Endothelial cell of umbilical vein (primary cell): Measurements from ENCODE around the gene GALNT9.

Experiments used
- EZH2 ChIP-seq: IDR thresholded peaks from 2 replicates; pipeline ENCODE4 v1.6.1; 2012; ENCODE audit warnings: borderline replicate concordance, low read depth, mild to moderate bottlenecking, moderate library complexity, low read length, inconsistent platforms; ENCODE audit not compliant: severe bottlenecking
- FOS ChIP-seq: IDR thresholded peaks from 2 replicates; pipeline ENCODE4 v1.6.1; 2011; ENCODE audit warnings: mild to moderate bottlenecking, low read length, moderate library complexity, borderline replicate concordance; ENCODE audit not compliant: insufficient read depth

GRCh38 chr12:132319359-132319950 is 9.9 kb downstream of the GALNT9 start:
- TF ChIP-seq FOS (no peak), EZH2 (no peak)
